Gastrocnemius medialis (tissue), 4 donors: ENCODE data around the gene REC8. TPM values are rescaled to one million over a fixed set of nuclear protein-coding genes. Genes with fewer than 3 reads are reported as not detected.

Experiments used
- ATAC-seq, 2 donors: fragments of 150-250 bp; one replicate each; pipeline ENCODE4 v1.9.1; 2016
- DNase-seq, 2 donors: peaks; one replicate each; pipeline ENCODE4 v3.0.0-alpha.2; 2019
- H3K27ac ChIP-seq, 4 donors: fragments of 200-600 bp; sonication (generic); 1 replicate in 1 of 4; 2 replicates in 3 of 4; pipeline ENCODE4 v1.5.1; 2016 to 2018; ENCODE audit warnings: mild to moderate bottlenecking in 2 of 4, moderate library complexity in 1 of 4
- H3K27me3 ChIP-seq, 3 donors: fragments of 200-600 bp; sonication (generic) in 2 of 3; 1 replicate in 1 of 3; 2 replicates in 2 of 3; pipeline versions ENCODE4 v1.5.1 to v1.6.0; 2016 to 2019; ENCODE audit warnings: mild to moderate bottlenecking in 1 of 3, moderate library complexity in 1 of 3
- H3K36me3 ChIP-seq, 2 donors: fragments of 200-600 bp; sonication (generic) in 1 of 2; one replicate each; pipeline ENCODE4 v1.5.1; 2017 to 2018
- H3K4me1 ChIP-seq, 2 donors: fragments of 200-600 bp; sonication (generic) in 1 of 2; one replicate each; pipeline ENCODE4 v1.5.1; 2016 to 2017; ENCODE audit warnings: mild to moderate bottlenecking in 2 of 2
- H3K4me3 ChIP-seq, 4 donors: fragments of 200-600 bp; sonication (generic) in 3 of 4; 1 replicate in 1 of 4; 2 replicates in 3 of 4; pipeline ENCODE4 v1.5.1; 2016 to 2019; ENCODE audit warnings: mild to moderate bottlenecking in 2 of 4
- H3K9me3 ChIP-seq, 3 donors: fragments of 200-600 bp; sonication (generic) in 2 of 3; 1 replicate in 1 of 3; 2 replicates in 2 of 3; pipeline ENCODE4 v1.5.1; 2016 to 2019
- POLR2A ChIP-seq, 2 donors: fragments of 450-650 bp; IDR thresholded peaks; one replicate each; pipeline ENCODE4 v1.6.1; 2017; ENCODE audit warnings: antibody characterized with exemption in 2 of 2, mild to moderate bottlenecking in 2 of 2, moderate library complexity in 2 of 2
- in situ Hi-C, 4 donors: fragments of 200-750 bp; cut with MboI; loops; one replicate each; pipeline versions ENCODE4 v1.15.0 to v1.8.0; 2017; ENCODE audit warnings: low sequenced_read_pairs in 4 of 4
- intact Hi-C: fragments of 100-400 bp; cut with DNase I; formaldehyde crosslinking; loops from one replicate; pipeline ENCODE4 v1.15.1; 2023; ENCODE audit warnings: low total_unique reads
- total RNA-seq, 4 donors: library from RNA; depleted of rRNA; stranded (reverse); fragments of >200 nt; gene quantifications; one replicate each; pipeline versions ENCODE4 v1.1.0 to v1.2.3, GENCODE V29; 2016
- TF ChIP-seq, protein P1 (sequence below), 5 experiments: fragments of 450-650 bp in 3 of 5; fragments of 200-600 bp in 2 of 5; sonication (generic) in 2 of 5; IDR thresholded peaks in 4 of 5; conservative IDR thresholded peaks in 1 of 5; 1 replicate in 4 of 5; 2 replicates in 1 of 5; pipeline ENCODE4 v1.5.1; 2016 to 2019; ENCODE audit warnings: antibody characterized with exemption in 5 of 5, mild to moderate bottlenecking in 3 of 5, moderate library complexity in 3 of 5

The REC8 gene
- total RNA-seq, 4 donors from 2014 or later, result 0.27 to 3.1 (median 0.82) TPM; not detected in 1

DNA sequence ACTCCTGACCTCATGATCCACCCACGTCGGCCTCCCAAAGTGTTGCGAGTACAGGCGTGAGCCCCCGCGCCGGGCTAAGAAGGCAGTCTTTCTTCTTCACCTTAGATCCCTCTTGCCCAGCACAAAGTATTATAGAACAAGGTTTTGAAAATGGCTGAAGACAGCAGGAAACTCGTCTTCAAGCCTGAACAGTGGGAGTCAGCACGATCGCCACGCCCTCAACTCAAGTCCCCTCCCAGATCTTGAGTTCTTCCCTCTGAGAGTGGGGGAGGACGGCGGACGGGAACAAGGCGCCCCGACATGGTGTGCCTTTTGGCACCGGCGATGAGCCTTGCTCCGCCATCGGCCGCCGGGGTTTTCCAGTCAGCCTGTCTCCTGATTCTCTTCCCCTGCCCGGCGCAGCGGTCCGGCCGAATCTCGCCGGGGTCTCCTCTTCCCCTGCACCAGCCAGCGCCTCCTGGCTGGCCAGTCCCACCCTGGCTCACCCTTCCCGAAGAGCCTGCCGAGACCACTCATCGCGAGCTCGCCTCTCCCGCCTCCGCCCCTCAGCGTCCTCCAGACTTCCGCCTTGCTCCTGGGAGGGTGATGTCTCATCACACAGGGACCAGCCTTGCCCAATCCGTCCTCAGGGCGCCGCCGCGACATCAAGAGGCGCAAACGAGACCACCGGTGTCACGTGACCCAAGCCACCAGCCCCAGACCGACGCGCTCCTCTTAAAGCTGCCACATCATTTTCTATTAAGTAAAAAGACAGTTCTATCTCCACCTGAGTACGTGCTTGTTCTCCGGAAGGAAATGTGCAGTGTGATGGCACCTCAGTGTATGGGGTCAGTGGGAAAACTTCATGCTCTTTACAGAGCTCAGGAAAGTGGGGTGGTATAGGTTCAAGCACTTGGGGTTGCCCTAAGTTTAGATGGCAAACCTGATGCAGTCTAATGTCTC is 41.3 kb downstream of the REC8 start, which contains the start of gene CHMP4A:
Gene CHMP4A (minus strand): TSS at position 565 of the 942 bp plus-strand sequence. CDS start 49 bp downstream, at position 516.
- peak; percentile 89 to 92 for ATAC-seq
- in situ Hi-C loops, result no loop called here
- intact Hi-C loops, result no loop called here

DNA sequence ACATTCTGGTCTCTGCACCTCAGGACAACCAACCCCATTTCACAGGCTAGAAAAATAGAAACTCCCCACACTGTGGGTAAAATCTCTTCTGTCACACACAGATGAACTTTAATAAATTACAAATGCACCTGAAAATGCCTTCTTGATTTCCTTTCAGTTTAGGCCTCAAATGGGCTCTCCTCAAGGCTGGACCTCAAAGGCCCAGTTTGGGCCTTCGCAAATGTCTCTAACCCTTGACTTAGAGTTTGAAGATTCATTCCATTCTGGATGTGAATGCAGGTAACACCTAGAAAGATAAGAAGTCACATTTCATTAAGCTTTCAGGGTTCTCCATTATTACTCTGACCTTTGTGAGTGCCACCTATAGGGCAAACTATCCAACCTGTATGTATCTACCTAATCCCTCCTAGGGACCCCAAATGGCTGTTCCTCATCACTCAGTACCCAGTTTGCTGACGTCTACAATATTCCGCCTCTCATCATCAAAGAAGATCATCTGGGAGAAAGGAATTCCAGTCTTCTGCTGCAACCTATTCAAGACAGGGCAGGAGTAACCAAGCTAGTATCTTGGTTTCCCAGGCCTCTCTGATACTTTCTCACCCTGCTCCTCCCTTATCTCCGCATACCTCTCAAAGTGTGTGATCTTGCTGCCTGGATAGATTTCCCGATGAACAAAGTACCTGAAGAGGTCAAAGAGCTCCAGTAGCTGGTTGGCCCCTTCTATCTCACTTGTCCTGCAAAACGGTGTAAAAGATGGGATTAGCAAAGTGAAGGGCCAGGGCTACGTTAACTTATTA is 42.2 kb downstream of the REC8 start:
- TF ChIP-seq, protein P1, sequence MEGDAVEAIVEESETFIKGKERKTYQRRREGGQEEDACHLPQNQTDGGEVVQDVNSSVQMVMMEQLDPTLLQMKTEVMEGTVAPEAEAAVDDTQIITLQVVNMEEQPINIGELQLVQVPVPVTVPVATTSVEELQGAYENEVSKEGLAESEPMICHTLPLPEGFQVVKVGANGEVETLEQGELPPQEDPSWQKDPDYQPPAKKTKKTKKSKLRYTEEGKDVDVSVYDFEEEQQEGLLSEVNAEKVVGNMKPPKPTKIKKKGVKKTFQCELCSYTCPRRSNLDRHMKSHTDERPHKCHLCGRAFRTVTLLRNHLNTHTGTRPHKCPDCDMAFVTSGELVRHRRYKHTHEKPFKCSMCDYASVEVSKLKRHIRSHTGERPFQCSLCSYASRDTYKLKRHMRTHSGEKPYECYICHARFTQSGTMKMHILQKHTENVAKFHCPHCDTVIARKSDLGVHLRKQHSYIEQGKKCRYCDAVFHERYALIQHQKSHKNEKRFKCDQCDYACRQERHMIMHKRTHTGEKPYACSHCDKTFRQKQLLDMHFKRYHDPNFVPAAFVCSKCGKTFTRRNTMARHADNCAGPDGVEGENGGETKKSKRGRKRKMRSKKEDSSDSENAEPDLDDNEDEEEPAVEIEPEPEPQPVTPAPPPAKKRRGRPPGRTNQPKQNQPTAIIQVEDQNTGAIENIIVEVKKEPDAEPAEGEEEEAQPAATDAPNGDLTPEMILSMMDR (IDR thresholded peaks at IDR 0.05 in 4 of 5, conservative IDR thresholded peaks at IDR 0.05 in 1 of 5), result no peak
- no peak for TF ChIP-seq POLR2A (IDR thresholded peaks at IDR 0.05)
- in situ Hi-C loops (no loop called here), intact Hi-C loops (loop anchor here (2.0 kb wide), 1 partner anchor 19 kb away; the partner anchor contains the start of gene TM9SF1)
- peaks cover 0 to 40% of the 10 kb centered on the region in 2 donors for H3K36me3 ChIP-seq
- peak overlapping the region; percentile 91 to 96 (median 94) for H3K27ac ChIP-seq
- H3K27me3 ChIP-seq, result no peaks in the 10 kb centered on the region
- DNase-seq (no peak), ATAC-seq (no peak)
- peak overlapping the region; percentile 73 to 93 (median 87) for H3K4me3 ChIP-seq
- peaks cover 28 to 29% of the 10 kb centered on the region in 2 donors for H3K4me1 ChIP-seq
- no peaks in the 10 kb centered on the region for H3K9me3 ChIP-seq

More for the DNA sequence above, 41.3 kb downstream of the REC8 start, which contains the start of gene CHMP4A:
- H3K27me3 ChIP-seq, result no peaks in the 10 kb centered on the region
- H3K27ac ChIP-seq, result peak within 1 kb of the TSS; percentile 91 to 96 (median 94)
- DNase-seq, result peak; percentile 93 to 97
- H3K9me3 ChIP-seq, result no peaks in the 10 kb centered on the region
- peak within 1 kb of the TSS; percentile 73 to 93 (median 87) for H3K4me3 ChIP-seq
- peaks cover 5 to 44% of the 10 kb centered on the region in 2 donors for H3K36me3 ChIP-seq
- H3K4me1 ChIP-seq, result peaks cover 28 to 29% of the 10 kb centered on the region in 2 donors
- TF ChIP-seq POLR2A (IDR thresholded peaks at IDR 0.05), result peak; percentile 83 to 93
- TF ChIP-seq, protein P1 (IDR thresholded peaks at IDR 0.05 in 4 of 5, conservative IDR thresholded peaks at IDR 0.05 in 1 of 5), result peak in 3 of 5 experiments; percentile 11 to 44 (median 38)

- in situ Hi-C loops, result no loop called here
- no peaks in the 10 kb centered on the region for H3K9me3 ChIP-seq
- DNase-seq (peak; percentile 64 to 82), ATAC-seq (peak; percentile 78 to 81)
- intact Hi-C loops, result loop anchor here (1.0 to 2.0 kb wide), 2 partner anchors 21 to 27 kb away; partner anchors contain the start of genes TINF2 and TM9SF1
- peak; percentile 68 to 84 for TF ChIP-seq POLR2A (IDR thresholded peaks at IDR 0.05)
- TF ChIP-seq, protein P1 (IDR thresholded peaks at IDR 0.05 in 4 of 5, conservative IDR thresholded peaks at IDR 0.05 in 1 of 5), result peak in 3 of 5 experiments; percentile 30 to 60 (median 45)
- H3K36me3 ChIP-seq, result peaks cover 0 to 23% of the 10 kb centered on the region in 2 donors
- peak within 1 kb of the TSS; percentile 70 to 87 (median 76) for H3K4me3 ChIP-seq
- peaks cover 28 to 29% of the 10 kb centered on the region in 2 donors for H3K4me1 ChIP-seq
- H3K27ac ChIP-seq, result peak within 1 kb of the TSS; percentile 83 to 94 (median 91)
- no peaks in the 10 kb centered on the region for H3K27me3 ChIP-seq
Measured at GRCh38 chr14:24215495-24216344, 43.8 kb downstream of the REC8 start, which contains the start of gene MDP1. MDP1 (minus strand) TSS chr14:24216066; CDS start chr14:24215955, 111 bp downstream.
